Upper lobe of left lung (tissue), 6 donors: Measurements from ENCODE around the gene PCCB. TPM values are rescaled to one million over a fixed set of nuclear protein-coding genes. Genes with fewer than 3 reads are reported as not detected.
A peak's percentile ranks its signal among the peaks of the same experiment; 100 is the strongest.
"Not testable (repeated sequence)": the region's sequence is repeated elsewhere in the genome, so short reads cannot be mapped to it uniquely, and the experiment has no call there.

Source experiments
- ATAC-seq, 2 donors: fragments of 200-7000 bp; cut with Tn5 transposase; one replicate each; pipeline ENCODE4 v1.9.1; 2022; ENCODE audit warnings: mild to moderate bottlenecking in 2 of 2, moderate library complexity in 2 of 2; ENCODE audit not compliant: low FRiP score in 2 of 2
- DNase-seq, 2 donors: peaks; one replicate each; pipeline ENCODE4 v3.0.0-alpha.2; 2019 to 2020
- H3K27ac ChIP-seq, 4 donors: fragments of 200-600 bp; sonication (generic); one replicate each; pipeline ENCODE4 v1.5.1; 2016 to 2019
- H3K27me3 ChIP-seq, 4 donors: fragments of 200-600 bp; sonication (generic); one replicate each; pipeline ENCODE4 v1.5.1; 2017 to 2019
- H3K36me3 ChIP-seq, 4 donors: fragments of 200-600 bp; sonication (generic); one replicate each; pipeline ENCODE4 v1.5.1; 2016 to 2019
- H3K4me1 ChIP-seq, 4 donors: fragments of 200-600 bp; sonication (generic); one replicate each; pipeline ENCODE4 v1.5.1; 2018 to 2019
- H3K4me3 ChIP-seq, 4 donors: fragments of 200-600 bp; sonication (generic); one replicate each; pipeline ENCODE4 v1.5.1; 2017 to 2019; ENCODE audit warnings: mild to moderate bottlenecking in 2 of 4, moderate library complexity in 1 of 4
- H3K9me3 ChIP-seq, 4 donors: fragments of 200-600 bp; sonication (generic); one replicate each; pipeline ENCODE4 v1.5.1; 2018 to 2019
- EP300 ChIP-seq, 4 donors: sonication (generic); formaldehyde crosslinking; IDR thresholded peaks; one replicate each; pipeline ENCODE4 v1.5.1; 2017; ENCODE audit warnings: antibody characterized with exemption in 4 of 4, control low read depth in 2 of 4
- POLR2A ChIP-seq, 4 donors: fragments of 450-650 bp; IDR thresholded peaks; one replicate each; pipeline ENCODE4 v1.5.1; 2016 to 2017; ENCODE audit warnings: antibody characterized with exemption in 4 of 4, mild to moderate bottlenecking in 2 of 4
- POLR2AphosphoS5 ChIP-seq, 2 donors: sonication (generic); formaldehyde crosslinking; IDR thresholded peaks; one replicate each; pipeline ENCODE4 v1.5.1; 2017; ENCODE audit warnings: antibody characterized with exemption in 2 of 2
- WGBS, 2 donors: methylation state at CpG; one replicate each; pipeline ENCODE4 v1.1.5; 2017 to 2018; 5-methylcytosine and 5-hydroxymethylcytosine counted together
- total RNA-seq, 6 donors: library from RNA; depleted of rRNA in 4 of 6; stranded (reverse); fragments of >200 nt in 4 of 6; gene quantifications; one replicate each; pipeline versions ENCODE4 v1.1.0 to v1.2.1, GENCODE V29; 2016 to 2021
- TF ChIP-seq, protein P1 (sequence below), 6 experiments: fragments of 450-650 bp in 4 of 6; fragments of 200-600 bp in 2 of 6; sonication (generic) in 2 of 6; IDR thresholded peaks; one replicate each; pipeline ENCODE4 v1.5.1; 2016 to 2019; ENCODE audit warnings: antibody characterized with exemption in 6 of 6
- donor health status: DM: no; HTN: no; CAD: no; lungs with moderate emphysema.
- donor health status: DM: no; HTN: yes; CAD: no; lungs with severe emphysema.

PCCB gene
- total RNA-seq: 10 to 100 TPM in 5 of 6 donors, 1 to 10 TPM in 1; 5.2 to 44.6 (median 31.2) TPM

DNA sequence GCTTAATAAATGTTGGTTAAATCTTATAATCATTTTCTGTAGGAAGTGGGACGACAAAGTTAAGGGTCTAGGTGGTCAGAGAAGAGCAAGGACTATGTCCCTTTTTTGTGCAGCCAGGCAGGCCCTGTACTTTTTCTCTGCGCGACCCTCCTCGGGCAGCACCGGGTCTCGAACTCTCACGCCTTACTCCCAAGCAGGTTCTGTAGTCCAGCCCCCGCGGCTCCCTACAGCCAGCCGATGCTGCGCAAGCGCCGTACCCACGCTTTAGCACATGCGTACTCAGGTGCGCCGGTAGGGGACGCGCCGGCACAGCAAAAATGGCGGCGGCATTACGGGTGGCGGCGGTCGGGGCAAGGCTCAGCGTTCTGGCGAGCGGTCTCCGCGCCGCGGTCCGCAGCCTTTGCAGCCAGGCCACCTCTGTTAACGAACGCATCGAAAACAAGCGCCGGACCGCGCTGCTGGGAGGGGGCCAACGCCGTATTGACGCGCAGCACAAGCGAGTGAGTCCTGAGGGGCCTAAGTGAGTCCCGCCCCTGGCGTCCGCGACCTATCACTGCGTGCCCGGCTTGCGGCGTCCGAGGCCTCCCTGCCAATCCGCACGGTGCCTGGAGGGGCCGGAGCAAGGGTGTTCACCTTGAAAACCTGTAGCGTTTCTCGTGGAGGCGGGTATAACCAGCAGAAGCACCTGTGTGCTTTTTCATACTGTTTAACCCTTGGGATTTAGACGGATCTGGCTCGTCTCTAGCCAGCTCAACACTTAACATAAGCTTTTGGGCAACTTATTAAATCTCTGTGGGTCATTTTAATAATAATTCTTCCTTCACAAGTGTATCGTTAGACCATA lies at the start of gene PCCB:
PCCB (plus strand) TSS at position 282 of the 844 bp plus-strand sequence; CDS start at position 318, 36 bp downstream.
- TF ChIP-seq EP300 (IDR thresholded peaks at IDR 0.05) (no peak), POLR2AphosphoS5 (IDR thresholded peaks at IDR 0.05) (peak; percentile 73 to 83), POLR2A (IDR thresholded peaks at IDR 0.05) (peak in 2 of 4 donors; percentile 70 to 80)
- TF ChIP-seq, protein P1, sequence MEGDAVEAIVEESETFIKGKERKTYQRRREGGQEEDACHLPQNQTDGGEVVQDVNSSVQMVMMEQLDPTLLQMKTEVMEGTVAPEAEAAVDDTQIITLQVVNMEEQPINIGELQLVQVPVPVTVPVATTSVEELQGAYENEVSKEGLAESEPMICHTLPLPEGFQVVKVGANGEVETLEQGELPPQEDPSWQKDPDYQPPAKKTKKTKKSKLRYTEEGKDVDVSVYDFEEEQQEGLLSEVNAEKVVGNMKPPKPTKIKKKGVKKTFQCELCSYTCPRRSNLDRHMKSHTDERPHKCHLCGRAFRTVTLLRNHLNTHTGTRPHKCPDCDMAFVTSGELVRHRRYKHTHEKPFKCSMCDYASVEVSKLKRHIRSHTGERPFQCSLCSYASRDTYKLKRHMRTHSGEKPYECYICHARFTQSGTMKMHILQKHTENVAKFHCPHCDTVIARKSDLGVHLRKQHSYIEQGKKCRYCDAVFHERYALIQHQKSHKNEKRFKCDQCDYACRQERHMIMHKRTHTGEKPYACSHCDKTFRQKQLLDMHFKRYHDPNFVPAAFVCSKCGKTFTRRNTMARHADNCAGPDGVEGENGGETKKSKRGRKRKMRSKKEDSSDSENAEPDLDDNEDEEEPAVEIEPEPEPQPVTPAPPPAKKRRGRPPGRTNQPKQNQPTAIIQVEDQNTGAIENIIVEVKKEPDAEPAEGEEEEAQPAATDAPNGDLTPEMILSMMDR (IDR thresholded peaks at IDR 0.05): peak; percentile 61 to 99 (median 97)
- Histone ChIP-seq H3K27me3 (no peaks in the 10 kb centered on the region), H3K9me3 (no peaks in the 10 kb centered on the region), H3K36me3 (no peaks in the 10 kb centered on the region), H3K27ac (peak within 1 kb of the TSS; percentile 85 to 94 (median 92)), H3K4me1 (peaks cover 10 to 21% (median 14%) of the 10 kb centered on the region in 4 donors), H3K4me3 (peak within 1 kb of the TSS; percentile 44 to 73 (median 66))
- DNase-seq (peak; percentile 97 to 98), ATAC-seq (peak; percentile 99)
- 0 to 1% methylated on average over 7 to 41 of the region's 64 CpGs for WGBS, 2 donors

GRCh38 chr3:136207489-136208115 lies 42.5 kb upstream of the PCCB start:
- DNase-seq: no peak
- 75 to 85% methylated on average over 4 of the region's 4 CpGs for WGBS, 2 donors
- no peaks in the 10 kb centered on the region for H3K27me3 ChIP-seq
- no peak overlapping the region for H3K27ac ChIP-seq
- no peaks in the 10 kb centered on the region for H3K9me3 ChIP-seq
- no peaks in the 10 kb centered on the region for H3K36me3 ChIP-seq
- no peaks in the 10 kb centered on the region for H3K4me1 ChIP-seq
- no peak overlapping the region for H3K4me3 ChIP-seq
- no peak for TF ChIP-seq POLR2A (IDR thresholded peaks at IDR 0.05)
- TF ChIP-seq, protein P1 (IDR thresholded peaks at IDR 0.05): no peak
- TF ChIP-seq EP300 (IDR thresholded peaks at IDR 0.05): no peak
- ATAC-seq: no peak

GRCh38 chr3:136209921-136210320 lies 40.2 kb upstream of the PCCB start:
- H3K36me3 ChIP-seq: no peaks in the 10 kb centered on the region
- H3K4me3 ChIP-seq: no peak overlapping the region
- ATAC-seq (no peak), DNase-seq (no peak)
- no peaks in the 10 kb centered on the region for H3K27me3 ChIP-seq
- H3K4me1 ChIP-seq: no peaks in the 10 kb centered on the region
- TF ChIP-seq, protein P1 (IDR thresholded peaks at IDR 0.05): no peak
- TF ChIP-seq POLR2AphosphoS5 (IDR thresholded peaks at IDR 0.05): no peak
- no peak for TF ChIP-seq EP300 (IDR thresholded peaks at IDR 0.05)
- no peak for TF ChIP-seq POLR2A (IDR thresholded peaks at IDR 0.05)
- H3K9me3 ChIP-seq: no peaks in the 10 kb centered on the region
- H3K27ac ChIP-seq: no peak overlapping the region

DNA sequence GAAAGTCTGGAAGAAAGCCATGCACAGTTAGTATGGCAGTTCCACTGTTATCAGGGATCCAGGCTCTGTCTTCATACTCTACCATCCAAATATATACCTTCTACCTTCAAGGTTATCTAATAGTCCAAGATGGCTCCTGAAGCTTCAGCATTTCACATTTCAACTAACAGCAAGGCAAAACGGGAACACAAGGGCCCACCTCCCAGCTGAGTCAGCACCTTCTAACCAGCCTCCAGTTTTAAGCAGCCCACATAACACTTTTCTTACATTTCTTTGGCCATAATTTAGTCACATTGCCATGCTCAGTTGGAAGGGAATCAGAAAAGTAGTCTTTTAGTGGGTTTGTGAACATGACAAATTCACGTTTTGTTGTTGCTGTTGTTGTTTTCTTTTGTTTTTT lies 38.6 kb upstream of the PCCB start:
- WGBS, 2 donors: 73 to 76% methylated on average over 2 of the region's 2 CpGs
- H3K4me1 ChIP-seq: no peaks in the 10 kb centered on the region
- no peaks in the 10 kb centered on the region for H3K36me3 ChIP-seq
- ATAC-seq (no peak), DNase-seq (no peak)
- H3K27me3 ChIP-seq: no peaks in the 10 kb centered on the region
- no peaks in the 10 kb centered on the region for H3K9me3 ChIP-seq
- H3K27ac ChIP-seq: no peak overlapping the region
- TF ChIP-seq POLR2A (IDR thresholded peaks at IDR 0.05) (no peak), POLR2AphosphoS5 (IDR thresholded peaks at IDR 0.05) (no peak), EP300 (IDR thresholded peaks at IDR 0.05) (no peak)
- TF ChIP-seq, protein P1 (IDR thresholded peaks at IDR 0.05): no peak
- no peak overlapping the region for H3K4me3 ChIP-seq

GRCh38 chr3:136222746-136223145 lies 27.4 kb upstream of the PCCB start:
- not testable (repeated sequence) for H3K27me3 ChIP-seq, H3K4me3 ChIP-seq, H3K9me3 ChIP-seq, ATAC-seq, H3K27ac ChIP-seq, DNase-seq, H3K36me3 ChIP-seq, H3K4me1 ChIP-seq
- WGBS, 2 donors: 95 to 98% methylated on average over 4 of the region's 4 CpGs
